Muscle of arm (tissue), 12 donors: ENCODE measurements around the gene RCOR2. TPM values are rescaled to one million over a fixed set of nuclear protein-coding genes. Genes with fewer than 3 reads are reported as not detected.

Source experiments
- DNase-seq: peaks from one replicate; pipeline ENCODE4 v3.0.0-alpha.2; 2013
- polyA plus RNA-seq, 12 donors: library from polyadenylated mRNA; unstranded; fragments of 120-200 nt; gene quantifications; one replicate each; pipeline ENCODE4 v1.2.1, GENCODE V29; 2013; ENCODE audit not compliant: insufficient read length in 12 of 12

Gene RCOR2
- polyA plus RNA-seq, 12 donors: 8.2 to 14.9 (median 11.1) TPM; not detected in 1

GRCh38 chr11:63908631-63909401, 8.1 kb downstream of the RCOR2 start:
- DNase-seq: no peak

GRCh38 chr11:63907808-63908530, 9.0 kb downstream of the RCOR2 start:
- no peak for DNase-seq

- no peak for DNase-seq
Observed at GRCh38 chr11:63907063-63907462, 9.9 kb downstream of the RCOR2 start.

- DNase-seq: no peak
Observed at GRCh38 chr11:63906585-63906984, 10.4 kb downstream of the RCOR2 start.

- no peak for DNase-seq
Observed at GRCh38 chr11:63906087-63906486, 10.9 kb downstream of the RCOR2 start.

- DNase-seq: no peak
Observed at GRCh38 chr11:63905179-63905578, 11.8 kb downstream of the RCOR2 start.

- DNase-seq: no peak
Observed at GRCh38 chr11:63904743-63905142, 12.2 kb downstream of the RCOR2 start.

- DNase-seq: no peak
Observed at GRCh38 chr11:63903884-63904283, 13.1 kb downstream of the RCOR2 start.

- no peak for DNase-seq
Observed at GRCh38 chr11:63901660-63902059, 15.3 kb downstream of the RCOR2 start.

GRCh38 chr11:63897459-63898146, 19.4 kb downstream of the RCOR2 start:
- DNase-seq: no peak

GRCh38 chr11:63896071-63896470, 20.9 kb downstream of the RCOR2 start:
- DNase-seq: no peak

GRCh38 chr11:63893355-63893754, 23.6 kb downstream of the RCOR2 start:
- DNase-seq: no peak

- DNase-seq: no peak
Observed at GRCh38 chr11:63892228-63892627, 24.7 kb downstream of the RCOR2 start.

- DNase-seq: no peak
Observed at GRCh38 chr11:63890368-63890767, 26.6 kb downstream of the RCOR2 start.

GRCh38 chr11:63889344-63889743, 27.6 kb downstream of the RCOR2 start:
- no peak for DNase-seq

GRCh38 chr11:63888170-63889086, 28.5 kb downstream of the RCOR2 start:
- no peak for DNase-seq

- DNase-seq: no peak
Observed at GRCh38 chr11:63887386-63887999, 29.5 kb downstream of the RCOR2 start.

- DNase-seq: no peak
Observed at GRCh38 chr11:63884196-63884932, 32.6 kb downstream of the RCOR2 start.

GRCh38 chr11:63883791-63884190, 33.2 kb downstream of the RCOR2 start:
- DNase-seq: no peak

- DNase-seq: no peak
Observed at GRCh38 chr11:63882555-63883242, 34.3 kb downstream of the RCOR2 start.
